Measurements from ENCODE around the gene DPEP2.

DNA sequence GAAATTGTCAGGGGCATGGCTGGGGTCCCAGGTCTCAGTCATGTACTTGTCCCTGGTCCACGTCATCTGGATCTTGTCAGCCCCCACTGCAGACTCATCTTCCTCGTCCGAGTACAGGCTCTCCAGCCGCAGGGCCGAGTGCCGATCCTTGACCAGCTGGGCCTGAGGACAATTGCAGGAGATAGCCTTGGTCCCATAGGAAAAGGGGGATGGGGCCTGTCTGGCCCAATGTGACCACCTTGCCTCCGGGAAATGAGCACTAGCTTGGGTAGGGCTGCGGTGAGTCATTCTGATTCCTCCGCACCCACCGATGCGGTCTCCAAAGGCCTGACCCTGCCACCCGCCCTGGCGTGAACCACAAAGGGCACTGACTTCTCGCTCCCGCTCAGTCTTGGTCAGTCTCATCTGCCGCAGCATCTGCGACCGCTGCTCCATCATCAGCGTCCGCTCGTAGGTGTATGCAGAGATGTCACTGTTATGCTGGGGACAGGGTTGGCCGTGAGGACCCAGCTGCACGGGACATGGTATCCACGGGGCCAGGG, 53.8 kb downstream of the DPEP2 start:
- TF ChIP-seq, protein P1, sequence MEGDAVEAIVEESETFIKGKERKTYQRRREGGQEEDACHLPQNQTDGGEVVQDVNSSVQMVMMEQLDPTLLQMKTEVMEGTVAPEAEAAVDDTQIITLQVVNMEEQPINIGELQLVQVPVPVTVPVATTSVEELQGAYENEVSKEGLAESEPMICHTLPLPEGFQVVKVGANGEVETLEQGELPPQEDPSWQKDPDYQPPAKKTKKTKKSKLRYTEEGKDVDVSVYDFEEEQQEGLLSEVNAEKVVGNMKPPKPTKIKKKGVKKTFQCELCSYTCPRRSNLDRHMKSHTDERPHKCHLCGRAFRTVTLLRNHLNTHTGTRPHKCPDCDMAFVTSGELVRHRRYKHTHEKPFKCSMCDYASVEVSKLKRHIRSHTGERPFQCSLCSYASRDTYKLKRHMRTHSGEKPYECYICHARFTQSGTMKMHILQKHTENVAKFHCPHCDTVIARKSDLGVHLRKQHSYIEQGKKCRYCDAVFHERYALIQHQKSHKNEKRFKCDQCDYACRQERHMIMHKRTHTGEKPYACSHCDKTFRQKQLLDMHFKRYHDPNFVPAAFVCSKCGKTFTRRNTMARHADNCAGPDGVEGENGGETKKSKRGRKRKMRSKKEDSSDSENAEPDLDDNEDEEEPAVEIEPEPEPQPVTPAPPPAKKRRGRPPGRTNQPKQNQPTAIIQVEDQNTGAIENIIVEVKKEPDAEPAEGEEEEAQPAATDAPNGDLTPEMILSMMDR (IDR thresholded peaks at IDR 0.05; ENCODE audit: poor library complexity): no peak
- TF ChIP-seq EZH2 (IDR thresholded peaks at IDR 0.05; ENCODE audit: borderline replicate concordance) (no peak), EZH2phosphoT487 (IDR thresholded peaks at IDR 0.05; ENCODE audit: low read depth, severe bottlenecking, unreplicated experiment) (no peak)

Data from hepatocyte (in vitro differentiated cells).